Nasal cavity respiratory epithelium epithelial cell of viscerocranial mucosa (primary cell): ENCODE results near the gene LYPD6B. TPM values are rescaled to one million over a fixed set of nuclear protein-coding genes. Genes with fewer than 3 reads are reported as not detected.

Experiments
- total RNA-seq: library from RNA; depleted of rRNA; stranded (reverse); fragments of >200 nt; gene quantifications from 2 replicates; pipeline ENCODE4 v1.2.3, GENCODE V29; 2014

Gene LYPD6B
- total RNA-seq: 10.9 and 11.1 TPM in 2 replicates

GRCh38 chr2:149038442-149039212, at the start of gene LYPD6B:
LYPD6B (plus strand) TSS chr2:149038699; CDS start chr2:149130949, 92,250 bp downstream.

Other genes starting within 250 kb of the LYPD6B start
- under 0.01 TPM in 2 replicates for gene KIF5C, start 163.5 kb upstream of the LYPD6B start, total RNA-seq